Measurements from ENCODE around the gene EPB41L2. TPM values are rescaled to one million over a fixed set of nuclear protein-coding genes. Genes with fewer than 3 reads are reported as not detected.
"Not testable (repeated sequence)": the region's sequence is repeated elsewhere in the genome, so short reads cannot be mapped to it uniquely, and the experiment has no call there.

The EPB41L2 gene
- total RNA-seq, 1 donor from 2014 or later = 3.2 TPM

GRCh38 chr6:130811932-130812331 is 251.1 kb downstream of the EPB41L2 start:
- TF ChIP-seq CTCF (IDR thresholded peaks at IDR 0.05; ENCODE audit: insufficient read depth, low read length, severe bottlenecking) = no peak
- H3K36me3 ChIP-seq (ENCODE audit: control insufficient read depth, insufficient read depth, low read length) = no peaks in the 10 kb centered on the region
- FAIRE-seq = no peak
- H3K27me3 ChIP-seq (ENCODE audit: control insufficient read depth, insufficient read depth, low read length) = no peaks in the 10 kb centered on the region
- no peak overlapping the region for H3K4me3 ChIP-seq (ENCODE audit: low read depth, low read length)
- DNase-seq (ENCODE audit: low read depth) = no peak

GRCh38 chr6:130810307-130811030 is 252.6 kb downstream of the EPB41L2 start:
- no peaks in the 10 kb centered on the region for H3K36me3 ChIP-seq (ENCODE audit: control insufficient read depth, insufficient read depth, low read length)
- DNase-seq (ENCODE audit: low read depth) = no peak
- TF ChIP-seq CTCF (IDR thresholded peaks at IDR 0.05; ENCODE audit: insufficient read depth, low read length, severe bottlenecking) = no peak
- no peak for FAIRE-seq
- H3K4me3 ChIP-seq (ENCODE audit: low read depth, low read length) = no peak overlapping the region
- no peaks in the 10 kb centered on the region for H3K27me3 ChIP-seq (ENCODE audit: control insufficient read depth, insufficient read depth, low read length)

- not testable (repeated sequence) for H3K4me3 ChIP-seq (ENCODE audit: low read depth, low read length); DNase-seq (ENCODE audit: low read depth); H3K27me3 ChIP-seq (ENCODE audit: control insufficient read depth, insufficient read depth, low read length); FAIRE-seq; H3K36me3 ChIP-seq (ENCODE audit: control insufficient read depth, insufficient read depth, low read length)
Observed at GRCh38 chr6:130801368-130801767, 261.7 kb downstream of the EPB41L2 start.

GRCh38 chr6:130797061-130797460 is 266.0 kb downstream of the EPB41L2 start:
- DNase-seq (ENCODE audit: low read depth) (no peak), FAIRE-seq (no peak)
- Histone ChIP-seq H3K36me3 (ENCODE audit: control insufficient read depth, insufficient read depth, low read length) (no peaks in the 10 kb centered on the region), H3K4me3 (ENCODE audit: low read depth, low read length) (no peak overlapping the region), H3K27me3 (ENCODE audit: control insufficient read depth, insufficient read depth, low read length) (peaks cover 1% of the 10 kb centered on the region)
- TF ChIP-seq CTCF (IDR thresholded peaks at IDR 0.05; ENCODE audit: insufficient read depth, low read length, severe bottlenecking) = no peak

- no peak for TF ChIP-seq CTCF (IDR thresholded peaks at IDR 0.05; ENCODE audit: insufficient read depth, low read length, severe bottlenecking)
- Histone ChIP-seq H3K4me3 (ENCODE audit: low read depth, low read length) (no peak overlapping the region), H3K36me3 (ENCODE audit: control insufficient read depth, insufficient read depth, low read length) (no peaks in the 10 kb centered on the region), H3K27me3 (ENCODE audit: control insufficient read depth, insufficient read depth, low read length) (peaks cover 1% of the 10 kb centered on the region)
- FAIRE-seq = no peak
- peak; percentile 7 for DNase-seq (ENCODE audit: low read depth)
Observed at GRCh38 chr6:130796313-130796905, 266.6 kb downstream of the EPB41L2 start.

GRCh38 chr6:130794738-130795137 is 268.3 kb downstream of the EPB41L2 start:
- no peak for FAIRE-seq
- H3K4me3 ChIP-seq (ENCODE audit: low read depth, low read length) = no peak overlapping the region
- no peak for DNase-seq (ENCODE audit: low read depth)
- peaks cover 1% of the 10 kb centered on the region for H3K27me3 ChIP-seq (ENCODE audit: control insufficient read depth, insufficient read depth, low read length)
- no peak for TF ChIP-seq CTCF (IDR thresholded peaks at IDR 0.05; ENCODE audit: insufficient read depth, low read length, severe bottlenecking)
- no peaks in the 10 kb centered on the region for H3K36me3 ChIP-seq (ENCODE audit: control insufficient read depth, insufficient read depth, low read length)

All from bronchial epithelial cell (primary cell).